Measurements from ENCODE around the gene GTPBP10.
A peak's percentile ranks its signal among the peaks of the same experiment; 100 is the strongest.
"Not testable (repeated sequence)": the region's sequence is repeated elsewhere in the genome, so short reads cannot be mapped to it uniquely, and the experiment has no call there.

GTPBP10 gene

DNA sequence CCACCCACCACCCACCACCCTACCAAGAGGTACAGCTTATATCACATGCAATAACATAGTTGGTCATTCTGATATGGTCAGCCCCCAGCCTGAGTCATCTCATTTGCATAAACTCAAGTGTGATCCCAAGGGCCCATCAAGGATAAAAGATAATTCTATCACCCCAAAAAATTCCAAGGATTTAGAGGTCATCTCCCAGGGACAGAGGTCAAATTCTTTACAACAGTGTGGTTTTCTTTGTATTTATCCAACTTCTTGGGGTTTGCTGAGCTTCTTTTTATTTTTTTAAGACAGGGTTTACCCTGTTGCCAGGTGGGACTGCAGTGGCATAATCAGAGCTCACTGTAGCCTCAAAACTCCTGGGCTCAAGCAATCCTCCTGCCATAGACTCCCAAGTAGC is 9.4 kb upstream of the GTPBP10 start:
- no peak for TF ChIP-seq ZNF274 (IDR thresholded peaks at IDR 0.05; ENCODE audit: low read depth, low read length)
- H3K4me3 ChIP-seq (ENCODE audit: low read length): no peak overlapping the region

DNA sequence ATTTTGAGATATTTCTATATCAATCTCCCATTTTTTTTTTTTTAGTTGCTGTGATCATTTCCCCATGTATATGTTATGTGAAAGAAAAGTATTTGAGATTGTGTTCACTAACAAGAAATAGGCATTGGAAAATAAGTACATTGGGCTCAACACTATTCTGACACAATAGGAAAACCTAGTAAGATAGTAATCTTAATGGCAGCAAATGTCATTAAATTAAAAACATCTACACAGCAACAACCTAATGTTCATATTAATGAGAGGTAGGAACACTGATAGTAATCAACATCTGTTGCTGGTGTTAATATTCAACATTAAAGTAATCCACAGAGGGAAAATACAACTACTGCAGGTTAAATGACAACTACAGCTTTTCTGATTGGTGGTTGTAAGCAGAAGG is 1.5 kb upstream of the GTPBP10 start:
- H3K4me3 ChIP-seq (ENCODE audit: low read length): no peak overlapping the region

GRCh38 chr7:90345595-90346335 is 751 bp upstream of the GTPBP10 start:
- H3K4me3 ChIP-seq (ENCODE audit: low read length): peak overlapping the region; percentile 92
- no peak for TF ChIP-seq ZNF274 (IDR thresholded peaks at IDR 0.05; ENCODE audit: low read depth, low read length)

More for the DNA sequence above, 1.5 kb upstream of the GTPBP10 start:
- TF ChIP-seq ZNF274 (IDR thresholded peaks at IDR 0.05; ENCODE audit: low read depth, low read length): no peak

GRCh38 chr7:90347759-90348158 is 1.2 kb downstream of the GTPBP10 start:
- no peak for TF ChIP-seq ZNF274 (IDR thresholded peaks at IDR 0.05; ENCODE audit: low read depth, low read length)
- H3K4me3 ChIP-seq (ENCODE audit: low read length): peak overlapping the region; percentile 92

DNA sequence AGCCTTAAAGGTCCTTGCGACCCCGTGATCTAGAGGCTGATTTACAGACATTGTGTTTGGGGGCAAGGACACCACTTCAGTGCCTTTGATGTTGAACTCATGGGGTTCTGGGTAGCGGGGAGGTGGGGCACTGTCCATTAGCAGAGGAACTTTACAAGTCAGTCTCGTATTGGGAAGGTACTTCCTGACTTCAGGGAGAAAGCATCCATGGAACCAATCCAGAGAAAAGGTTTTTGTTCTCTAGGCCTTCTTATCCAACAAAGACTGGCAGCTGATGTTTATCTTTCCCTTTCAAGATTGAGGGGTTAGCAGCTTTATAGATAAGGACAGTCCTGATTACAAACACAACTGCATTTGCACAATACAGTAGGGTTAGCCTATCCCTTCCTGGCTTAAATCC is 2.8 kb downstream of the GTPBP10 start:
- TF ChIP-seq ZNF274 (IDR thresholded peaks at IDR 0.05; ENCODE audit: low read depth, low read length): no peak
- H3K4me3 ChIP-seq (ENCODE audit: low read length): no peak overlapping the region

GRCh38 chr7:90350032-90350431 is 3.5 kb downstream of the GTPBP10 start:
- not testable (repeated sequence) for H3K4me3 ChIP-seq (ENCODE audit: low read length)

GRCh38 chr7:90351987-90352386 is 5.5 kb downstream of the GTPBP10 start:
- no peak for TF ChIP-seq ZNF274 (IDR thresholded peaks at IDR 0.05; ENCODE audit: low read depth, low read length)

GRCh38 chr7:90383422-90383821 is 36.9 kb downstream of the GTPBP10 start:
- no peak for TF ChIP-seq ZNF274 (IDR thresholded peaks at IDR 0.05; ENCODE audit: low read depth, low read length)
- H3K4me3 ChIP-seq (ENCODE audit: low read length): no peak overlapping the region

More at GRCh38 chr7:90351987-90352386, 5.5 kb downstream of the GTPBP10 start:
- H3K4me3 ChIP-seq (ENCODE audit: low read length): no peak overlapping the region

GRCh38 chr7:90383861-90384260 is 37.3 kb downstream of the GTPBP10 start:
- TF ChIP-seq ZNF274 (IDR thresholded peaks at IDR 0.05; ENCODE audit: low read depth, low read length): no peak
- H3K4me3 ChIP-seq (ENCODE audit: low read length): no peak overlapping the region

- TF ChIP-seq ZNF274 (IDR thresholded peaks at IDR 0.05; ENCODE audit: low read depth, low read length): no peak
Observed at GRCh38 chr7:90384433-90384832, 37.9 kb downstream of the GTPBP10 start.

GRCh38 chr7:90387470-90388240 is 41.1 kb downstream of the GTPBP10 start:
- TF ChIP-seq ZNF274 (IDR thresholded peaks at IDR 0.05; ENCODE audit: low read depth, low read length): no peak

More at GRCh38 chr7:90384433-90384832, 37.9 kb downstream of the GTPBP10 start:
- no peak overlapping the region for H3K4me3 ChIP-seq (ENCODE audit: low read length)

DNA sequence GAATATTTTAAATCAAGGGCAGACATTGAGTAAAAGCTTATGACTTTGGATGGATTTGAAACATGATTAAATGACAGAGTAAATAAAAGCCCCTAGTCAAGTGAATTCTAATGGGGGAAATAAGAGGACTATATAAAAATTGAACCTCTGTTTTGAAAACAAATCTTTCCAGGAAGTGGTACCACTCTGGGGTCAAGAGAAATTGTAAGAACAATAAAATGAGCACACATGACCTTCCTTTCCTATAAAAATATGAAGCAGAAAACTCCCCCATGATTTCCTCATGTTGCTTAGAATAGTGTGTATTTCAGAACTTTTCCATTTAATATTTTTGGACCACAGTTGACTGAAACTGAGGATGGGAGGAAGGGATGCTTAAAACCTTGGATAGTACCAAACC is 44.4 kb downstream of the GTPBP10 start:
- no peak overlapping the region for H3K4me3 ChIP-seq (ENCODE audit: low read length)
- TF ChIP-seq ZNF274 (IDR thresholded peaks at IDR 0.05; ENCODE audit: low read depth, low read length): no peak

More at GRCh38 chr7:90387470-90388240, 41.1 kb downstream of the GTPBP10 start:
- no peak overlapping the region for H3K4me3 ChIP-seq (ENCODE audit: low read length)

- no peak for TF ChIP-seq ZNF274 (IDR thresholded peaks at IDR 0.05; ENCODE audit: low read depth, low read length)
Observed at GRCh38 chr7:90391488-90391887, 45.0 kb downstream of the GTPBP10 start.

GRCh38 chr7:90396420-90396819 is 49.9 kb downstream of the GTPBP10 start:
- H3K4me3 ChIP-seq (ENCODE audit: low read length): no peak overlapping the region
- TF ChIP-seq ZNF274 (IDR thresholded peaks at IDR 0.05; ENCODE audit: low read depth, low read length): no peak

More at GRCh38 chr7:90391488-90391887, 45.0 kb downstream of the GTPBP10 start:
- no peak overlapping the region for H3K4me3 ChIP-seq (ENCODE audit: low read length)

DNA sequence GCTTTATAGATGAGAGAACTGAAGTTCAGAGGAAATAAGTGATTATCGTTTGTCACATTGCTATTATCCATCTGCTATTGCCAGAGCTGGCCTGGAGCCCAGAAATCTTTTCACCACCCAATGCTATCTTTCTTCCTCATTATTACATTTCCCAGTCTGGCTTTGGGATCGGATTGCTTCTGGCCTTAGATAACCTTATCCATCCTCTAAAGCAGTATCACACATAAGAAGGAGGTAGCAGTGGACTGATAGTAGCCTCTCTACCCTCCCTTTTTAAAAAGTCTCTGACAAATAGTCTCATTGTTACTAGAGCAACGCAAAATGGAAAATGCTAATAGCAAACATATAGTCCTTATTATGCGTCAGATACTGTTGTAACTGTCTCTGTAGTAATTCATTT is 55.5 kb downstream of the GTPBP10 start:
- no peak for TF ChIP-seq ZNF274 (IDR thresholded peaks at IDR 0.05; ENCODE audit: low read depth, low read length)
- H3K4me3 ChIP-seq (ENCODE audit: low read length): no peak overlapping the region
